HG03280 (cell line): ENCODE results near the gene RPL23.
A peak's percentile ranks its signal among the peaks of the same experiment; 100 is the strongest.

ENCODE experiments used
- ATAC-seq: cut with Tn5 transposase; IDR thresholded peaks from one replicate; pipeline ENCODE4 v1.9.1; 2021; ENCODE audit warnings: mild to moderate bottlenecking, moderate library complexity; ENCODE audit not compliant: unreplicated experiment

The RPL23 gene

DNA sequence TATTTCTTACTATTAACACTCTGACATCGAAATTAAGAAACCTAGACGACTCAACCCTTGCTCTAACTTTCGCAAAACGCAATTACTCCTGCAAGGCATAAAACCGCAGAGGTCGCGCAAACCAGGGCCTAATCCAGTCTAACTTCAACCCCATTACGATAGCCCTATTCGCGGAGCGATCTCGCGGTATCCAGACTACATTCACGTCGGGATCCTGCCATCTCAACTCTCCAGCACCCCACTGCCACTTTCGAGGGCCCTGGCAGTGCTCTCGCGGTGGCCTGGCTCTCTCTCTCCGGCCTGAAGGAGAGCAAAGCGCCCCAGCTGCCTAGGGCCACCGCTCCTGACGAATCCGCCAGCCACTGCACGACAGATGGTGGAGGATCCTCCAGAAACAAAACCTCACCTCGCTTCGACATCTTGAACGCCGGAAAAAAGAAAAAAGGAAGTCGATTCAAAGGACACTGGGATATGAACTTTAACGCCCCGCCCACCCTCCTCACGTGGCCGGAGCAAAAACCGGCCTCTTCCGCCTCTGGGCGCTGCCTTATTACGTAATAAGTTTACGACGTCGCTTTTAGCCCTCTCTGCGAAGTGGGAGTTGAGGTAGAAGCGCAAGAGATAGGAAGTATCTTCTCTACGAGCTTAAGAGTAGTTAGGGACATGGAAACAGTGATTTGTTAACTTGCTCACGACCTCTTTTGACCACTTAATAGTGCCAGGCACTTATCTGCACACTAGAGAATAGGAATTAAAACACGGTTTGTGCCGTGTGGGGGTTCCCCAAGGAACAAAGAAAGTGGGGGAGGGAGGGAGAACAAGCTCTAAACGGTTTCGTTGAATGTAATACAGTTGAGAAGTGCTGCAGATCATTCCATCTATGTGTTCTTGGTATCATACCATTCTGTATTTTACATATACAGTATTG, at the start of gene RPL23:
RPL23 (minus strand) TSS at position 430 of the 928 bp plus-strand sequence; CDS start at position 419, 11 bp downstream.
- peak; percentile 80 for ATAC-seq

GRCh38 chr17:38900978-38901656, 47.6 kb upstream of the RPL23 start:
- no peak for ATAC-seq

GRCh38 chr17:38899421-38899820, 45.9 kb upstream of the RPL23 start:
- ATAC-seq, result no peak

DNA sequence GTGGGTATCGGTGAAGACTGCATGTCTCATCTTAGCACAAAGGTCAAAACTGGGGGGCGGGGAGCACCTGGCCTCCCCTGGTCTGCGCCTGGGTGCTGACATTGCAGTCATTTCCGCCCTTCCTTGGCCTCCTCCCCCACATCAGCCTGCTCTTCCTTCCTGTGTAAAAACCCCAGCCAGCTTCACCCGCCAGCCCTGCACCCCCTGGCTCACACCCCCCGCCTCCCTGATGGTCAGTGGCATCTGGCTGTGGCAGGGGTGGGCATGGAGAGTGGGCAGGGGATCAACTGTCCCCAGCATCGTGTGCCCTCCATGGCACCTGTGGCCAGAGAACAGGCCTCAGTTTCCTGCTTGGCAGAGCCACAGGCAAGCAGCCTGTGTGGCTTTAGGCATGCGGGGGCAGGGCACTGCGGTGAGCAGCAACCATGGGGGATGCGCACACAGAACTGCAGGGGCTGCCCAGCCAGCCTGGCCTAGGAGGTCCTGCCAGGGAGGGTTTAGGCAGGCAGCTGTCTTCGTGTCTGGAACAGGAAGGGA, 45.4 kb upstream of the RPL23 start:
- ATAC-seq, result peak; percentile 82

DNA sequence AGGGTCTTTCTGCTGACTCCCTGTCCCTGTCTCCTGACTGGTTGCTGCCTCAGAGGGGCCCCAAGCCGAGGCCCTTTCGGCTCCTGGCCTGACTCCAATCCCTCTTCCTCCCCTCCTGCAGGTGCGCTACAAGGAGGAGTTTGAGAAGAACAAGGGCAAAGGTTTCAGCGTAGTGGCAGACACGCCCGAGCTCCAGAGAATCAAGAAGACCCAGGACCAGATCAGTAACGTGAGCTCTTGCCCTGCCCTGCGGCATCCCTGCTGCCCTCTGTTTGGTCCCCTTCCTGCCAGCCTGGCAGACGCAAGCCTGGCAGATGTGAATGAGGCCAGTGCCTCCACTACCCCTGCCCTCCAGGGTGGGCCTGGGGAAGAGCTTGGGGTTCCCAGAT, 44.8 kb upstream of the RPL23 start:
- ATAC-seq, result peak; percentile 26

DNA sequence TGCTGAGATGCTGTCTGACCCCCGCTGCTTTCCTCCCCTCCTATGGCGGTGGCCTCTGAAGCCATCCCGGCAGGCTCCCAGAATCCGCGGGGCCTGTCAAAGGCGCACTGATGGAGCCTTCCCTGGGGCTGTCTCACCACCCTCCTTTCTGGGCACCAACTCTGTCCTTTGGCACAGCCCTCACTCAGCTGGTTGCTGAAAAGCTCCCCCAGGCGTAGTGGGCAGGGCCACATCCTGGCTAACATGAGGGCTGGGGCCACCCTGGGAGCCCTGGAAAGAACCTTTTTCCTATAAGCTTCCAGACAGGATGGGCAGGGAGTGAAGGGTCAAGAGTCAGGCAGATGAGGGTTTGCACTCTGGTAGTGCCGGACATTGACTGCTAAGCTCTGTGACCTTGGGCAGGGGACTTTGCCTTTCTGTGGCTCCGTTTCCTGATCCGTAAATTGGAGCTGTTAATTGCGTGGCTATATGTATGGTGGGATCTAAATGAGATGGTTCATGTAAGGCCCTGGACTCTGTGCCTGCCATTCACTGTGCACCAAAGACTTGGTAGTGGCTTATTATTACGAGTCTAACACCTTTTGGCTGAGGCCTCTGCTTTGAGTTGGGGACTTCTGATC, 44.3 kb upstream of the RPL23 start:
- no peak for ATAC-seq

GRCh38 chr17:38897176-38897575, 43.7 kb upstream of the RPL23 start:
- ATAC-seq, result no peak

DNA sequence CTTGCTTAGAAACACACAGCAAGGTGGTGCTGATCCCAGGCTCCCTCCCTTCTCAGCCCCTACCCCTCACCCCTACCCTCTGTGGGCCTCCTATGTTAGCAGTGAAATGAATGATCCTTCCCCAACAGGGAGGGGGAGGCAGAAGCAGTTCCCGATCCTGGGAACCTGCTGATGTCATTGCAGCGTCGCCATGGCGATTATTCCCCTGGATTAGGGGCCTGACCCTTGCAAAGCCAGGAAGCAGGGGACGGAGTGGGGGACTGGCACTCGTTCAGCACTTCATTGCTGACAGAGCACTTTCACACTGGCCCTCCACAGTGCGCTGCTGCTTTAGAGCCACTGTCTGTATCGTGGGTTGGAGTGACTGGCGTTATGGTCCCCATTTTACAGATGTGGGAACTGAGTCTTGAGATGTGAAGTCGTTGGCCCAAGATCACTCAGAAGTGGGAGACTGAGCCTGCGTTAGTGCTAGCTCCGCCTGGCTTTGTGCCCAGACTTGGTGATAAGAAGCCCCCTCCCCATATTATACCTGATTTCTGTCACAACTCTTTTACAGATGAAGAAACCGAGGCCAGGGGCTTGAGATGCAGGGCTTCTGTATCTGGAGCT, 42.9 kb upstream of the RPL23 start:
- ATAC-seq, result no peak

DNA sequence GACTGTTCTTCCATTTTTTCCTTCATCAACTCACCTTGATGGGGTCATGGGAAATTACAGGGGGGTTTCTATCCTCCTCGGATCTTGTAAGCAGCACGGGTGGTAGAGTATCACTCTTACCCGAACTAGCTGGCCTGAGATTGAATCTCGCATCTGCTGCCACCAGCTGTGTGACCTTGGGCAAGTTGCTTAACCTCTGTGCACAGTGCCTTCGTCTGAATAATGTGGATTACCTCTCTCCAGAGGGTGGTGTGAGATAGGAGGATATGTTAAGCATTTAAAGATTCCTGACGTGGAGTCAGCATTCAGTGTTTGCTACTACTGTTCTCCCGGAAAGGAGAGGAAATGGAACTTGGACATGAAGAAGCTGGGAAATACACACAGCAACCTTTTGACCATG, 40.8 kb upstream of the RPL23 start:
- no peak for ATAC-seq

- ATAC-seq, result no peak
These were observed 40.1 kb upstream of the RPL23 start for GRCh38 chr17:38893607-38894006.

GRCh38 chr17:38893113-38893512, 39.6 kb upstream of the RPL23 start:
- no peak for ATAC-seq

GRCh38 chr17:38892620-38893019, 39.1 kb upstream of the RPL23 start:
- ATAC-seq, result no peak

DNA sequence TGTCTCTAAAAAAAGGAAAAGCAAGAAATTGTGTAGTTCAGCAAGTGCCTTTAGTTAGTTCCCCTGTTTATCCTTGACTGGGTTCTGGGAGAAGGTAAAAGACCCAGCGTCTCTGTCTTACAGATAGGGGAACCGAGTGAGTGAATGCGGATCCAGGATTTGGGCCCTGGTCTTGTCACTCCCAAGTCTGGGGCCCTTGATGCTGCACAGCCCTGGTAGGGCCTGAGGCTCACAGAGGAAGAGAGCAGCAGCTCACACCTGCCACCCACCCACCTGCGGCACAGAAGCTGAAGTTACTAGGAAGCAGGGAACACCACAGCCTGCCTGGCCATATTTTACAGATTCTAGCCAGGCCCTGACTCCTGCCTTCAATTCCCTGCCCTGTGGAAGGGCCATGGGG, 38.6 kb upstream of the RPL23 start:
- no peak for ATAC-seq

GRCh38 chr17:38891441-38891840, 37.9 kb upstream of the RPL23 start:
- ATAC-seq, result no peak

DNA sequence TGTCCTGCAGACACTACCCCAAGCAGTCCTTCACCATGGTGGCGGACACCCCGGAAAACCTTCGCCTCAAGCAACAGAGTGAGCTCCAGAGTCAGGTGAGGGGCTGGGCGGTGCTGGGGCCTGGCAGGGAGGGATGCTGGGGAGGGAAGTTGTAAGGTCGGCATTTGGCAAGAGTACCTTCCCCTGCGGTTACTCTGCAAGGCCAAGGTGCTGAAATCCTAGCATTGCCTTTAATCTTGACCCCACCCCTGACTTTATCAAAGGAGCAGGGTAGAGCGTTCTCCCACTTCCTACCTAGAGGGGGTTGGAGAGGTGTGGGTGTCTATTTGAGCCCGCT, 36.9 kb upstream of the RPL23 start:
- ATAC-seq, result no peak

GRCh38 chr17:38889745-38890409, 36.4 kb upstream of the RPL23 start:
- ATAC-seq, result no peak

DNA sequence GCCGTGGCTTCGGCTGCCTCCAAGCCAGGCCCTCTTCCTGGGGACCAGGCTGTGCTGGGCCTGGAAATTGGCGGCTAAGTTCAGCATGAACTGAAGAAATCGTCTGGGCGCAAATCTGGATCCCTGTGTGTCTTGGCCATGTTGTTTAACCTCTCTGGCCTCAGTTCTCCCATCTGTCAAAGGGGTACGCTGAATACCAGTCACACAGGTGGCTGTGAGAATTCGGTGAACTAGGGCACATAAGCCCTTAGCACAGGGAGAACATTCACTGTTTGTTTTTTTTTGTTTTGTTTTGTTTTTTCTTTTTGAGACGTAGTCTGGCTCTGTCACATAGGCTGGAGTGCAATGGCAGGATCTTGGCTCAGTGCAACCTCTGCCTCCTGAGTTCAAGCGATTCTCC, 35.3 kb upstream of the RPL23 start:
- ATAC-seq, result no peak

GRCh38 chr17:38886643-38887010, 33.1 kb upstream of the RPL23 start:
- no peak for ATAC-seq

DNA sequence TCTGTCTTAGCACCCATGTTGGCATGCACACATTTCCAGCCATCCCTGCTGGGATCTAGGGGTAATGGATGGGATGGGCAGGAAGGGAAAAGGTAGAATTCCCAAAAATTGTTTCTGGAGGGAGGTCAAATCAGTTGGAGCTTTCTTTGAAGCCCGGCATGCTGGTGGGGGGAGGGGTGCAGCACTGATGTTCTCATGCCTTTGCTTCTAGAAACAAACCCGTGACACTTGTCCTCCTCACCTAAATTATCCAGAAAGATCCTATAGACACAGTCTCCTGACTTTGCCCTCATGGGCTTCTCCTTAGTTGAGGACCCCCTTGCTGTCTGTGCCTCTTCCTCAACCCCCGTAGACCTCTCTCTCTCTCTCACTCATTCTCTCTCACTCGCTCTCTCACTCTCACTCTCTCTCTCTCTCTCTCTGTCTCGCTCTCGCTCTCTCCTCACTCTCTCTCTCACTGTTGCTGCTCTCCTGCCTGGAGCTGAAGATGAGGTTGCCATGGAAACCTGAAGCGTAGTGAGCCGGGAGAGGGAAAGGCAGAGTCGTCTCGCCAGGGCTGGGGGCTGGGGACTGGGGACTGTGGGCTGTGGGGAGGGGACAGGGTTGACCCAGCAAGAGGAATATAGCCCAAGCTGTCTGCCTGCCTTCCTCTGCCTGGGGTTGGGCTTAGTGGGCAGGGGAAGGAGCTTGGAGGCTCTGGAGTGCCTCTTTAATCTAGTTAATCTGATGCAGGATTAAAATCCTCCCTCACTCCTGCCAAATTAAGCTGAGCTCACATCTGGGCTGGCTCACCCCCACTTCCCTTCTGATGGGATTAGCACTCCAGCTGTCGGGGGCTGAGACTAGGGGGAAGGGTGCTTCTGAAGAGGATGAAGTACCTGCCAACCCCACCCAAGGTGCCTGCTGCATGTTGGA, 32.5 kb upstream of the RPL23 start:
- no peak for ATAC-seq
